T47D (cell line): Measurements from ENCODE around the gene P2RY12.
"Not testable (repeated sequence)": the region's sequence is repeated elsewhere in the genome, so short reads cannot be mapped to it uniquely, and the experiment has no call there.

Source experiments
- DNase-seq, 2 experiments: peaks; one replicate each; pipeline versions ENCODE4 v3.0.0 to v3.0.0-alpha.2; 2011 to 2012; ENCODE audit warnings: low read depth in 1 of 2, low spot score in 1 of 2
- JUND ChIP-seq: IDR thresholded peaks from 2 replicates; pipeline ENCODE4 v1.6.1; 2012; ENCODE audit warnings: low read depth
- in situ Hi-C: cut with HindIII; loops from 2 replicates; pipeline ENCODE4 v1.10.0; 2016; ENCODE audit warnings: low sequenced_read_pairs, low pct_unique_long_range_greater_than_20kb

The P2RY12 gene

DNA sequence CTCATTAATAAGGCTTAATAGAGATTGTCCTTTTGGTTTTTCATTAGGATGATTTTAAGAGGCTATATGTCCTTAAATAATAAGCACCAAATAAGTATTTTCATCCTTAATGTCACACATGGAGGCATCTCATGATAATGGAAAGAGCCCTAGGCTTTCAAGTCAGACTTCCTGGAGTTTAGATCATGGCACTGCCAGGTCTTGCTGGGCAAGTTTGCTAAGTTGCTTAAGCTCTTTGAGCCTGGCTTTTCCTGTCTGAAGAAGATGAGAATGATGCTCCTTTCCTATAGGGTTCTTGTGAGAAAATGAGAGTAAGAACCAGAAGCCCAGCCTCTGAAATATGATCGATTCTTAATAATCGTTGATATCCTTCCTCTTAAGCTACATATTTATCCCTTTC, 23.4 kb upstream of the P2RY12 start:
- peak in 1 of 2 experiments; percentile 32 for DNase-seq
- no peak for TF ChIP-seq JUND
- in situ Hi-C loops = no loop called here

GRCh38 chr3:151404316-151404715, 19.8 kb upstream of the P2RY12 start:
- in situ Hi-C loops = no loop called here
- TF ChIP-seq JUND = no peak
- no peak for DNase-seq

GRCh38 chr3:151403246-151403645, 18.7 kb upstream of the P2RY12 start:
- no peak for TF ChIP-seq JUND
- DNase-seq = no peak
- in situ Hi-C loops = no loop called here

DNA sequence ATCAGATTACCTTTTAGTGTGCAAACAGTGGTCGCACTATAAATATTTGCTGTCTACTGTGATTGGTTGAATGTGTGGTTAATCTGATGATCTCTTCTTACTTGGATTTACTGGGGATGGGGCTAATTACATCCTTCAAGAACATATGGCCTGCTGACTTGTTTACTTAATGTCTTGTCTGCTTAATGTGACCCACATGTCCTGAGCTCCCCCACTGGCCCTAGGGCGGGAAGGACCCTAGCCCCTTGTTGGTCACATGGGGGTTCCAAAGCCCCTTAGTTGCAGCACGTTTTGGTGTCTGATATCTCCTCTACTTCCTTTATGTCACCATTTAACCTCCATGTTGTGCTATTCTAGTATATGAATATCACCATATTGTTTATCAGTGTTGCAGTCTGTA, 17.8 kb upstream of the P2RY12 start:
- in situ Hi-C loops = no loop called here
- no peak for DNase-seq
- TF ChIP-seq JUND = no peak

DNA sequence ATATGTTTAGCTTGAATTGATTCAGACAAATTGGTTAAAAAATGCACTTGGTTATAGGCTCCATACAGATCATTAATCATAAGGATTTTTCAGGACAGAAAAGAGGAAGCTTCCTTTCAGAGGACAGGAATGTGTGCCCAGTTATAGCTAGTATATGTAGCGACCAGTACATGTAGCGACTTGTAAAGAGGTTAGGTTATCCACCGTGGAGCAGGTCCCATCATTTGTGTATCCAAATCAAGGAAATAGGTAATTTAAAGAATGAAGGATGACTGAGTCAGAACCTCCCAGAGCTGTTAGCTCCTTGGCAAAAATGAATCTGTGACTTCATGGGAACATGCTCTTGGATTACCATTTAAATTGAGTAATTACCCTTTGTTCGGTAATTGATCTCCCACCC, 15.8 kb upstream of the P2RY12 start:
- in situ Hi-C loops = no loop called here
- no peak for TF ChIP-seq JUND
- no peak for DNase-seq

DNA sequence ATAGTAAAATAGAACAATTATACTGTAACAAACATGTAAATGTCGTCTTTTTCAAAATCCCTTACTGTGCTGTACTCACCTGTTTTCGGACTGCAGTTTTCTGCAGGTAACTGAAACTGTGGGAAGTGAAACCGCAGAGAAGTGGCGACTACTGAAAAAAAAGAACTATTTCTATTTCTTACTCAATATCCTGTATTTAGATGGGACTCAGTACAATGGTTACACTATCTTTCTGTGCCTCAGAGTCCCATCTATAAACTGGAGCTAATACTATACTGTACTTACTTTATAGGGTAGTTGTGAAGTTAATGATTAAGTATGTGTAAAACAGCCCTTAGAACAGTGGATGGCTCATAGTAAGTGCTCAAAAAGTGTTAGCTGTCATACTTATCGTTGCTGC, 14.3 kb upstream of the P2RY12 start:
- in situ Hi-C loops = no loop called here
- DNase-seq = no peak
- TF ChIP-seq JUND = no peak

- no peak for TF ChIP-seq JUND
- DNase-seq = no peak
- in situ Hi-C loops = no loop called here
Measured at GRCh38 chr3:151395806-151396205, 11.3 kb upstream of the P2RY12 start.

GRCh38 chr3:151394611-151395010, 10.1 kb upstream of the P2RY12 start:
- DNase-seq = no peak
- TF ChIP-seq JUND = no peak
- in situ Hi-C loops = no loop called here

GRCh38 chr3:151393941-151394340, 9.4 kb upstream of the P2RY12 start:
- no peak for TF ChIP-seq JUND
- in situ Hi-C loops = no loop called here
- no peak for DNase-seq

DNA sequence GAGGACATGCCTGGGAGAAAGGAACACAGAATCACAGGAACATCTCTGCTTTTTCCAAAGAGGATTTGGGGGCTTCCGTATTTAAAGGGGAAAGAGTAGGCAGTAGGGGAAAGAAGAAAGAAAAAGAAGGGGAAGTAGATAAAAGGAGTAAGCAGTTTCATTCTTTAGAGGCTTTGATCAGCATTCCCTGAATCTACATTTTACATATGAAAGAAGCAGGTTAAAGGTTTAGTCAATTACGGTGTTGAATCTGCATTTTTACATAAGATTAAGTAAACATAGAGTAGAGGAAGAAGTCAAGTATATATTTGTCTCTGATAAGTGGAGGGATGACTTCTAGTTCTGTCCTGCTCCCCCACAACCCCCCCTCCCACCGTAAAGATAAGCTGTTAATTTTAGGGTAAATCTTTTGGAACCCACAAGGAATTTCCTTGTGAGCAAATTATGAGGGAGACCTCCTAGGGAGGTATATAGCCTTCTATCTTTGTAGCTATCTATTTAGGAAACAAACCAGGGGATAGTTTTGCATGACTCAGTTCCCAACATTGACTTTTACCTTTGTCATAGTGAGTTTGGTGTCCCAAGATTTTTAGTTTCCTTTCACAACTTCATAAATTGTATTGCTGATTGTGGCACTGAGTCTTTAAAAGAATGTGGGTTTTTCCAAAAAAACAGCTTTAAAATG, 8.7 kb upstream of the P2RY12 start:
- DNase-seq = no peak
- no peak for TF ChIP-seq JUND
- in situ Hi-C loops = no loop called here

DNA sequence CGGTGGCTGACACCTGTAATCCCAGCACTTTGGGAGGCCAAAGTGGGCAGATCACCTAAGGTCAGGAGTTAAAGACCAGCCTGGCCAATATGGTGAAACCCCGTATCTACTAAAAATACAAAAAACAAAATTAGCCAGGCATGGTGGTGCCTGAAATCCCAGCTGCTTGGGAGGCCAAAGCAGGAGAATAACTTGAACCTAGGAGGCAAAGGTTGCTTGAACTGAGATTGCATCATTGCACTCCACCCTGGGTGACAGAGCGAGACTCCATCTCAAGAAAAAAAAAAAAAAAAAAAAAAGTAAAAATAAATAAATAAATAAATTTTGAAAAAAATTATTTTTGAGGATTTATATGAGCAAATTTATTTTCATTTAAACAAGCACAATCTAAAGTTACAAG, 7.6 kb upstream of the P2RY12 start:
- in situ Hi-C loops, DNase-seq: not testable (repeated sequence)

- in situ Hi-C loops = no loop called here
- TF ChIP-seq JUND = no peak
- DNase-seq = no peak
Measured at GRCh38 chr3:151391720-151392119, 7.2 kb upstream of the P2RY12 start.

- no peak for TF ChIP-seq JUND
- in situ Hi-C loops = no loop called here
Measured at GRCh38 chr3:151387842-151388241, 3.3 kb upstream of the P2RY12 start.

DNA sequence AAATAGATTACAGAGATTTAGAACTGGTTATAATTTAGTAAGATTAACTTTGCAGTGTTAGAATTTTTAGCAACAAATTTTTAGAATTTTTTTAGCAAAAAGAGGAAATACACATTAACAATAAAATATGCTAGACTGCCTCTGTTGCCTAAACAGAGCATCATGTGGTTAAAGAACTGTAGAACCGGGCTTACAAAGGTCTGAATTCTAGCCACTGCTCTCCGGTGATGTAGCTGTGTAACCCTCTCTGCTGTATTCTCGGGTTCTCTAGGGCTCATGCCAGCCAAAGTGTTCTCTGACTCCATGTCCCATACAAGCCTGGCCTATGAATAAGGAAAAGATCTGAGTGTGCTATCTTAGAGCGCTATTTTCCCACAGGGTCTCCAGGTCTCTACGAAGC, 2.9 kb upstream of the P2RY12 start:
- in situ Hi-C loops = no loop called here
- no peak for TF ChIP-seq JUND
- DNase-seq = no peak

More at GRCh38 chr3:151387842-151388241, 3.3 kb upstream of the P2RY12 start:
- DNase-seq = no peak
